Body of pancreas (tissue), 4 donors: ENCODE data around the gene TTC7B.

ENCODE experiments used
- CTCF ChIP-seq, 7 experiments: fragments of 450-650 bp in 4 of 7; fragments of 200-600 bp in 3 of 7; sonication (generic) in 3 of 7; IDR thresholded peaks; one replicate each; pipeline ENCODE4 v1.5.1; 2016 to 2019; ENCODE audit warnings: antibody characterized with exemption in 7 of 7
- POLR2A ChIP-seq, 3 donors: fragments of 450-650 bp; IDR thresholded peaks; one replicate each; pipeline ENCODE4 v1.6.1; 2016; ENCODE audit warnings: antibody characterized with exemption in 3 of 3, mild to moderate bottlenecking in 2 of 3

DNA sequence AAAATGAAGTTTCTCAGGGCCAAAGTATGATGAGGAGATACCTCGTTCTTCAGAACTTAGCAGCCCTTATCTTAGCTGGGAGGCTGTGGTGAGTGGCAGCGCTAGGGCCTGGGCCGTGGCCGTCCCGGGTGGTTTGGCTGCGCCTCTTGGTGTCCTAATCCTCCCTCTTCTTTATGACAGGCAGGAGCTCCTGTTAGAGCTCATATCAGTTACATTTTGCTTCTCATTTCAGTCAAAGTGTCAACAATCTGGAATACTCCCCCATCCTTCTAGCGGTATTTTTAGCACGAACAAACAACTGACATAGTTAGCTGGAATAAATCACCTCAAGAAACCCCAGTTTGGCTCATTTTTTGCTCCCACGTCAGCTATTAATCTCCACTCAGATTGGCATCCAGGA lies 188.8 kb downstream of the TTC7B start:
- TF ChIP-seq POLR2A (IDR thresholded peaks at IDR 0.05) (no peak), CTCF (IDR thresholded peaks at IDR 0.05) (no peak)
